ENCODE measurements around the gene CSNK1G1. TPM values are rescaled to one million over a fixed set of nuclear protein-coding genes. Genes with fewer than 3 reads are reported as not detected.

CSNK1G1 gene
- polyA plus RNA-seq, 4 donors: 2.5 to 12.3 (median 4.0) TPM

DNA sequence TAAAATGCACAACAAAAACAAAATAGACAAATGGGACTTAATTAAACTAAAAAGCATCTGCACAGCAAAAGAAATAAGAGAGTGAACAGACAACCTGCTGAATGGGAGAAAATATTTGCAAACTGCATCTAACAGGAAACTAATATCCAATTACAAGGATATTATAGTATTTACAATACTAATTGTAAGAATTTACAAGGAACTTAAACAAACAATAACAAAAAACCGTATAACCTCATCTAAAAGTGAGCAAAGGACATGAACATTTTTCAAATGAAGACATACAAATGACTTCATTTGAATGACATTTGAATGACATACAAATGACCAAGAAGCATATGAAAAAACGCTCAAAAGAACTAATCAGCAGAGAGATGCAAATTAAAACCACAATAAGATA lies 66.4 kb downstream of the CSNK1G1 start:
- Histone ChIP-seq H3K27ac (ENCODE audit: low read depth in 1 of 3, low read length in 2 of 3) (no peak overlapping the region), H3K4me1 (ENCODE audit: control insufficient read depth in 3 of 3, insufficient read depth in 2 of 3, low read depth in 1 of 3, low read length in 2 of 3) (no peaks in the 10 kb centered on the region), H3K4me3 (ENCODE audit: low read depth in 1 of 3, low read length in 3 of 3) (no peak overlapping the region), H3K9me3 (ENCODE audit: control insufficient read depth in 2 of 2, insufficient read depth in 1 of 2, low read depth in 1 of 2, low read length in 1 of 2) (no peaks in the 10 kb centered on the region), H3K36me3 (ENCODE audit: control insufficient read depth in 3 of 3, insufficient read depth in 2 of 3, low read depth in 1 of 3, low read length in 3 of 3) (peaks cover 0 to 1% (median 0%) of the 10 kb centered on the region in 3 donors), H3K27me3 (ENCODE audit: control insufficient read depth in 3 of 3, insufficient read depth in 3 of 3, low read length in 3 of 3) (no peaks in the 10 kb centered on the region)
- FAIRE-seq: no peak
- WGBS, 3 donors: 79 to 95% (median 84%) methylated on average over 2 of the region's 2 CpGs
- no peak for DNase-seq

DNA sequence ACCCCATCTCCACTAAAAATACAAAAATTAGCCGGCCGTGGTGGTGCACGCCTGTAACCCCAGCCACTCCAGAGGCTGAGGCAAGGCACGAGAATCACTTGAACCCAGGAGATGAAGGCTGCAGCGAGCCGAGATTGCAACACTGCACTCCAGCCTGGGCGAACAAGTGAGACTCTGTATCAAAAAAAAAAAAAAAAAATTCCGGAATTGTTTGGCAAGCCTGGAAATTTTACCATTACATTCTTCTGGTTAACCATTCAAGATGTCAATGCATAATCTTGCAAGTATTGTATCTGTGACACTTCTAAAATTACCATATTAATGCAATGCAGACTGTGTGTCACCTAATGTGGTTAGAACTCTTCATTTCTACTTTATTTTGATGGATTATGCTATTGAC lies 67.0 kb downstream of the CSNK1G1 start:
- Histone ChIP-seq H3K9me3 (ENCODE audit: control insufficient read depth in 2 of 2, insufficient read depth in 1 of 2, low read depth in 1 of 2, low read length in 1 of 2) (no peaks in the 10 kb centered on the region), H3K36me3 (ENCODE audit: control insufficient read depth in 3 of 3, insufficient read depth in 2 of 3, low read depth in 1 of 3, low read length in 3 of 3) (peaks cover 0 to 1% (median 0%) of the 10 kb centered on the region in 3 donors), H3K27me3 (ENCODE audit: control insufficient read depth in 3 of 3, insufficient read depth in 3 of 3, low read length in 3 of 3) (no peaks in the 10 kb centered on the region), H3K4me1 (ENCODE audit: control insufficient read depth in 3 of 3, insufficient read depth in 2 of 3, low read depth in 1 of 3, low read length in 2 of 3) (no peaks in the 10 kb centered on the region), H3K27ac (ENCODE audit: low read depth in 1 of 3, low read length in 2 of 3) (no peak overlapping the region), H3K4me3 (ENCODE audit: low read depth in 1 of 3, low read length in 3 of 3) (no peak overlapping the region)
- DNase-seq (no peak), FAIRE-seq (no peak)
- WGBS, 3 donors: 92 to 94% (median 94%) methylated on average over 8 of the region's 8 CpGs

DNA sequence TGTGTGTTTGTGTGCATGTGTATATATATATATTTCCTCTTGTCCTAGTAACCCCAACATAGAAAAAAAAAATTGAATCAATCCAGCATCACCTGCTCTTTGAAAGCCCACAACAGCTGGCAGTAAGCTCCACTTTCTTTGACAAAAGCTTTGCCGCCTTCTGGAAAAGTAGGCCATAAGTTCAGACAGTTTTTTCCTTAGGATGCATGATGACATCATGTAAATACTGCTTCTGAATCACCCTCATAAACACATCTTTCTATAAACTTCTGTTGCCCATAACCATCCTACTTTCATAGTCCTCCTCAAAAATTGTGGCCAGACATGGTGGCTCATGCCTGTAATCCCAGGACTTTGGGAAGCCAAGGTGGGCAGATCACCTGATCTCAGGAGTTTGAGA lies 67.4 kb downstream of the CSNK1G1 start:
- WGBS, 3 donors: 88 to 90% (median 90%) methylated on average over 1 of the region's 1 CpG
- Histone ChIP-seq H3K27me3 (ENCODE audit: control insufficient read depth in 3 of 3, insufficient read depth in 3 of 3, low read length in 3 of 3) (no peaks in the 10 kb centered on the region), H3K36me3 (ENCODE audit: control insufficient read depth in 3 of 3, insufficient read depth in 2 of 3, low read depth in 1 of 3, low read length in 3 of 3) (peaks cover 0 to 1% (median 0%) of the 10 kb centered on the region in 3 donors), H3K9me3 (ENCODE audit: control insufficient read depth in 2 of 2, insufficient read depth in 1 of 2, low read depth in 1 of 2, low read length in 1 of 2) (no peaks in the 10 kb centered on the region), H3K27ac (ENCODE audit: low read depth in 1 of 3, low read length in 2 of 3) (no peak overlapping the region), H3K4me3 (ENCODE audit: low read depth in 1 of 3, low read length in 3 of 3) (no peak overlapping the region), H3K4me1 (ENCODE audit: control insufficient read depth in 3 of 3, insufficient read depth in 2 of 3, low read depth in 1 of 3, low read length in 2 of 3) (no peaks in the 10 kb centered on the region)
- DNase-seq (no peak), FAIRE-seq (no peak)

DNA sequence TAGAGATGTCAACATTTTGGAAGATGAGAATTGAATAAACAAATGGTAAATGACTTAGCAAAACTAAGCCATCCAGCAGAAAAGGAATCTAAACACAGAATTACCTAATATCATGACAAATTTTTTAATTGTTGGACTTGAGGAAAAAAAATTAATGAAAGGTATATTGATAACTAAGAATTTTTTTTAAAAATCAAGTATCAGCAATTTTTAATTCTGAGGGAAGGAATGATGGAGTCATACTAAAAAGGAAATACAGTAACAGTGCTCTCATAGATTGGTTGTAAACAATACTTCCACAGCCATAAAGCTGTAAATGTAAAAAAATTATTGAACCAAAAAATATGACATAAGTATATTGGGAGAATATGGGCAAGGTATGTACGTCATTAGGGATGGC lies 68.0 kb downstream of the CSNK1G1 start:
- peaks cover 0 to 1% (median 0%) of the 10 kb centered on the region in 3 donors for H3K36me3 ChIP-seq (ENCODE audit: control insufficient read depth in 3 of 3, insufficient read depth in 2 of 3, low read depth in 1 of 3, low read length in 3 of 3)
- H3K9me3 ChIP-seq (ENCODE audit: control insufficient read depth in 2 of 2, insufficient read depth in 1 of 2, low read depth in 1 of 2, low read length in 1 of 2): no peaks in the 10 kb centered on the region
- 93 to 96% (median 93%) methylated on average over 1 of the region's 1 CpG for WGBS, 3 donors
- H3K4me3 ChIP-seq (ENCODE audit: low read depth in 1 of 3, low read length in 3 of 3): no peak overlapping the region
- no peaks in the 10 kb centered on the region for H3K27me3 ChIP-seq (ENCODE audit: control insufficient read depth in 3 of 3, insufficient read depth in 3 of 3, low read length in 3 of 3)
- no peaks in the 10 kb centered on the region for H3K4me1 ChIP-seq (ENCODE audit: control insufficient read depth in 3 of 3, insufficient read depth in 2 of 3, low read depth in 1 of 3, low read length in 2 of 3)
- DNase-seq: no peak
- FAIRE-seq: no peak
- no peak overlapping the region for H3K27ac ChIP-seq (ENCODE audit: low read depth in 1 of 3, low read length in 2 of 3)

DNA sequence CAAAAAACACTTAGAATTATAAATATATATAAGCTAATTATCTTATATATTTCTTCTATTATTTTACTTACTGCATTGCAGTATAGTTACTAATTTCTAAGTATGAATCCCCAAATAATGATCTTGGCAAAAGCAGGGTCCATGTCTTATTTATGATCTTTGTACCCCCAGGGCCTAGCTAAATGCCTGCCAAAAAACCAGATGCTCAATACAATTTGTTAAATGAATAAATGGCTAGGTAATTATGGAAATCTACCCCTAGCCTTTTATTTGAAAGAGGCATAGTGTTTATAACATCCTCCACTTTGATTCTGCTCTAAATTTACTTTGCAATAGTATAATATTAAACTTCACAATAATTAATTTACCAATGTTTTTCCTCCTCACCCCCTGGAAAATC lies 69.5 kb downstream of the CSNK1G1 start:
- Histone ChIP-seq H3K4me3 (ENCODE audit: low read depth in 1 of 3, low read length in 3 of 3) (no peak overlapping the region), H3K27me3 (ENCODE audit: control insufficient read depth in 3 of 3, insufficient read depth in 3 of 3, low read length in 3 of 3) (no peaks in the 10 kb centered on the region), H3K36me3 (ENCODE audit: control insufficient read depth in 3 of 3, insufficient read depth in 2 of 3, low read depth in 1 of 3, low read length in 3 of 3) (peaks cover 0 to 1% (median 1%) of the 10 kb centered on the region in 3 donors), H3K27ac (ENCODE audit: low read depth in 1 of 3, low read length in 2 of 3) (no peak overlapping the region), H3K4me1 (ENCODE audit: control insufficient read depth in 3 of 3, insufficient read depth in 2 of 3, low read depth in 1 of 3, low read length in 2 of 3) (no peaks in the 10 kb centered on the region), H3K9me3 (ENCODE audit: control insufficient read depth in 2 of 2, insufficient read depth in 1 of 2, low read depth in 1 of 2, low read length in 1 of 2) (no peaks in the 10 kb centered on the region)
- DNase-seq (no peak), FAIRE-seq (no peak)

DNA sequence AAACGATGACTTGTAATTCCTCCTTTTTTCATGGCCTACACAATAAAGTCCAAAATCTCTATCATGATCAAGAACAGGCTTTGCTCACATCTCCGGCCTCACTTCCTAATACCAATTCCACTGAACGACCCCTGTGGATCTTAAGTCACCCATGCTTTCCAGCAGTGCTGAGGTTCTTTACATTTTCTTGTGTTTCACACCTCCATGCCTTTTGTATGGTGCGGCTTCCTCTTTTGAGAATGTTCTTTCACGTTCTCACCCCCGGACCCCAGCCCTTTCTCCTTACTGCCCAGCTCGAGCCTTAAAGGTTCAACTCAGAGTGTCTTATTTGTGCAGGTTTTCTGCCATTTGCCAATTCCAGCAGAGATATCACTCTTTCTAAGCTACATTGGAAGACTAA lies 70.1 kb downstream of the CSNK1G1 start:
- Histone ChIP-seq H3K36me3 (ENCODE audit: control insufficient read depth in 3 of 3, insufficient read depth in 2 of 3, low read depth in 1 of 3, low read length in 3 of 3) (peaks cover 0 to 5% (median 1%) of the 10 kb centered on the region in 3 donors), H3K27ac (ENCODE audit: low read depth in 1 of 3, low read length in 2 of 3) (no peak overlapping the region), H3K27me3 (ENCODE audit: control insufficient read depth in 3 of 3, insufficient read depth in 3 of 3, low read length in 3 of 3) (no peaks in the 10 kb centered on the region), H3K9me3 (ENCODE audit: control insufficient read depth in 2 of 2, insufficient read depth in 1 of 2, low read depth in 1 of 2, low read length in 1 of 2) (no peaks in the 10 kb centered on the region), H3K4me3 (ENCODE audit: low read depth in 1 of 3, low read length in 3 of 3) (no peak overlapping the region), H3K4me1 (ENCODE audit: control insufficient read depth in 3 of 3, insufficient read depth in 2 of 3, low read depth in 1 of 3, low read length in 2 of 3) (no peaks in the 10 kb centered on the region)
- FAIRE-seq (no peak), DNase-seq (no peak)
- 82 to 84% (median 83%) methylated on average over 7 of the region's 7 CpGs for WGBS, 3 donors

DNA sequence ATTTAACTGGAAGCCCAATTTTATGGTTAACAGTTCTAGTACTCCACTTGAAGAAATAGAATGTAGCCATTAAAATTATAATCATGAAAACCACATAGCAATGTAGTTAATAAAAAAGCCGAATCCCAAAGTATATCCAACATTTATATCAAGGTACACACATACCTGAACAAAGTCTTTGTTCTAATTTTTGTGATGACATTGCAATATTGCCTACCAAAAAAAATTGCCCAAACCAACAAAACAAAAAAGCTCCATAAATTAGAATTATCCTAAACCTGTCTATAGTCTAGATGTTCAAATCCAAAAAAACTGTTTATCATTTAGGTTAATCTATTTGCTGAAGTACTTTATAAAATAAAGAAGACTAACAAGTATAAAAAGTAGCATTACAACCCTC lies 70.8 kb downstream of the CSNK1G1 start:
- no peaks in the 10 kb centered on the region for H3K4me1 ChIP-seq (ENCODE audit: control insufficient read depth in 3 of 3, insufficient read depth in 2 of 3, low read depth in 1 of 3, low read length in 2 of 3)
- no peak for DNase-seq
- FAIRE-seq: no peak
- H3K4me3 ChIP-seq (ENCODE audit: low read depth in 1 of 3, low read length in 3 of 3): no peak overlapping the region
- no peaks in the 10 kb centered on the region for H3K27me3 ChIP-seq (ENCODE audit: control insufficient read depth in 3 of 3, insufficient read depth in 3 of 3, low read length in 3 of 3)
- no peaks in the 10 kb centered on the region for H3K9me3 ChIP-seq (ENCODE audit: control insufficient read depth in 2 of 2, insufficient read depth in 1 of 2, low read depth in 1 of 2, low read length in 1 of 2)
- WGBS, 3 donors: 93 to 98% (median 98%) methylated on average over 1 of the region's 1 CpG
- H3K27ac ChIP-seq (ENCODE audit: low read depth in 1 of 3, low read length in 2 of 3): no peak overlapping the region
- H3K36me3 ChIP-seq (ENCODE audit: control insufficient read depth in 3 of 3, insufficient read depth in 2 of 3, low read depth in 1 of 3, low read length in 3 of 3): peaks cover 0 to 5% (median under 1%) of the 10 kb centered on the region in 3 donors

DNA sequence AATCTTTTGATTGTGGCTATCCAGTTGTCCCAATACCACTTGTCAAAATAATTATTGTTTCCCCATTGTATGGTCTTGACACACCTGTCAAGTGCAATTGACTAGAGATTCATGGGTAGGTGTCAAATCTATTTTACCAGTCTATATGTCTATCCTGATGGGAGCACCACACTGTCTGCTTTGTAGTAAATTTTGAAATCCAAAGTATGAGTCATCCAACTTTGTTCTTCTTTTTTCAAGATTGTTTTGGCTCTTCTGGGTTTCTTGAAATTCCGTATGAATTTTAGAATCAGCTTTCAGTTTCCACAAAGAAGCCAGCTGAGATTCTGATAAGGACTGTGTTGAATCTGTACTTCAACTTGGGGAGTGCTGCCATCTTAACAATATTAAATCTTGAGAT lies 71.9 kb downstream of the CSNK1G1 start:
- Histone ChIP-seq H3K27me3 (ENCODE audit: control insufficient read depth in 3 of 3, insufficient read depth in 3 of 3, low read length in 3 of 3) (no peaks in the 10 kb centered on the region), H3K36me3 (ENCODE audit: control insufficient read depth in 3 of 3, insufficient read depth in 2 of 3, low read depth in 1 of 3, low read length in 3 of 3) (peaks cover 0 to 5% (median 0%) of the 10 kb centered on the region in 3 donors), H3K4me1 (ENCODE audit: control insufficient read depth in 3 of 3, insufficient read depth in 2 of 3, low read depth in 1 of 3, low read length in 2 of 3) (no peaks in the 10 kb centered on the region), H3K4me3 (ENCODE audit: low read depth in 1 of 3, low read length in 3 of 3) (no peak overlapping the region), H3K27ac (ENCODE audit: low read depth in 1 of 3, low read length in 2 of 3) (no peak overlapping the region), H3K9me3 (ENCODE audit: control insufficient read depth in 2 of 2, insufficient read depth in 1 of 2, low read depth in 1 of 2, low read length in 1 of 2) (no peaks in the 10 kb centered on the region)
- DNase-seq: no peak
- no peak for FAIRE-seq
- WGBS, 3 donors: 32 to 77% (median 50%) methylated on average over 1 of the region's 1 CpG

DNA sequence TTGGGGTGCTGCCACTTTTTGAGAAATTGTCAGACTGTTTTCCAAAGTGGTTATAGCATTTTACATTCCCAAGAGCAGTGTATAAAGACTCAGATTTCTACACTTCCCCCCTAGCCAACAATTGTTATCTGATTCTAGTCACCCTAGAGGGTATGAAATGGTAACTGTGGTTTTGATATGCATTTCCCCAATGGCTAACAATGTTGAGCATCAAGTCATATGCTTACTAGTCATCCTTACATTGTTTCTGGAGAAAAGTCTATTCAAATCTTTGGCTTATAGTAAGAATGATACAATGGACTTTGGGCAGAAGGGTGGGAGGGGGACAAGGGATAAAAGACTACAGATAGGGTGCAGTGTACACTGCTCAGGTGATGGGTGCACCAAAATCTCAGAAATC lies 73.3 kb downstream of the CSNK1G1 start:
- Histone ChIP-seq H3K4me3 (ENCODE audit: low read depth in 1 of 3, low read length in 3 of 3) (no peak overlapping the region), H3K9me3 (ENCODE audit: control insufficient read depth in 2 of 2, insufficient read depth in 1 of 2, low read depth in 1 of 2, low read length in 1 of 2) (no peaks in the 10 kb centered on the region), H3K27me3 (ENCODE audit: control insufficient read depth in 3 of 3, insufficient read depth in 3 of 3, low read length in 3 of 3) (no peaks in the 10 kb centered on the region), H3K27ac (ENCODE audit: low read depth in 1 of 3, low read length in 2 of 3) (no peak overlapping the region), H3K36me3 (ENCODE audit: control insufficient read depth in 3 of 3, insufficient read depth in 2 of 3, low read depth in 1 of 3, low read length in 3 of 3) (peaks cover 0 to 5% (median 0%) of the 10 kb centered on the region in 3 donors), H3K4me1 (ENCODE audit: control insufficient read depth in 3 of 3, insufficient read depth in 2 of 3, low read depth in 1 of 3, low read length in 2 of 3) (no peaks in the 10 kb centered on the region)
- DNase-seq (no peak), FAIRE-seq (no peak)

Measured in small intestine (tissue), 7 donors.